ENCODE measurements around the gene UIMC1. TPM values are rescaled to one million over a fixed set of nuclear protein-coding genes. Genes with fewer than 3 reads are reported as not detected.

The UIMC1 gene
- total RNA-seq, 1 experiment from 2014 or later: 38.4 TPM

- H3K4me2 ChIP-seq (ENCODE audit: low read length): no peak overlapping the region
- peaks cover 4% of the 10 kb centered on the region; the same call in 1 of the 2 replicates for H4K20me1 ChIP-seq (ENCODE audit: insufficient read depth)
- H3K9me2 ChIP-seq (ENCODE audit: insufficient read depth): no peaks in the 10 kb centered on the region
- H3K4me1 ChIP-seq (ENCODE audit: control insufficient read depth in 1 of 2, insufficient read depth in 2 of 2, low read length in 2 of 2): no peaks in the 10 kb centered on the region
- no peak overlapping the region for H3K27ac ChIP-seq (ENCODE audit: low read depth, low read length)
- ATAC-seq (peak; percentile 78), DNase-seq (ENCODE audit: low read depth, low spot score) (peak; percentile 10)
- no peak overlapping the region for H3K4me3 ChIP-seq (replicated peaks in 1 of 2; ENCODE audit: low read depth in 1 of 2, low read length in 2 of 2)
- H3K9ac ChIP-seq (ENCODE audit: low read length): no peak overlapping the region
- H3K27me3 ChIP-seq (ENCODE audit: insufficient read depth, low read length): no peaks in the 10 kb centered on the region
- peaks cover 2 to 18% of the 10 kb centered on the region in 2 experiments; a peak in 3 of 4 replicates for H3K36me3 ChIP-seq (ENCODE audit: control insufficient read depth in 1 of 2, insufficient read depth in 2 of 2, low read length in 2 of 2)
- no TSS peak for BruUV-seq (replicated peaks)
- no peak overlapping the region for H2AFZ ChIP-seq (ENCODE audit: low read depth, low read length, poor library complexity, severe bottlenecking)
- no peaks in the 10 kb centered on the region for H3K9me3 ChIP-seq (ENCODE audit: control insufficient read depth in 1 of 2, insufficient read depth in 1 of 2, low read depth in 1 of 2, low read length in 2 of 2)
- peaks cover 13% of the 10 kb centered on the region for H3K79me2 ChIP-seq (ENCODE audit: insufficient read depth, low read length)
- ChIA-PET POLR2A (no interaction called here), CTCF (interaction anchor here (5.4 kb wide), 1 partner anchor 298 kb away, joined by 28 read pairs; no protein-coding TSS in a partner anchor), RAD21 (ENCODE audit: low non-redundant PET in 1 of 2, low total read pairs in 2 of 2, uncharacterized antibody in 2 of 2, unreplicated experiment in 2 of 2) (interaction anchor here in 1 of 2 experiments (0.7 kb wide), 1 partner anchor 298 kb away, joined by 4 read pairs; no protein-coding TSS in a partner anchor)
- TF ChIP-seq YY1 (IDR thresholded peaks at IDR 0.05; ENCODE audit: extremely low read depth, insufficient replicate concordance, low read depth, low read length) (no peak), CTCF (IDR thresholded peaks at IDR 0.05 in 2 of 3, conservative IDR thresholded peaks at IDR 0.05 in 1 of 3; ENCODE audit: borderline replicate concordance in 1 of 3, insufficient read depth in 1 of 3, low read depth in 2 of 3, low read length in 2 of 3) (peak; percentile 35 to 58 (median 53); a peak in 5 of 6 replicates), RAD21 (IDR thresholded peaks at IDR 0.05; ENCODE audit: low read depth) (peak; percentile 71), ELF1 (IDR thresholded peaks at IDR 0.05; ENCODE audit: borderline replicate concordance, low read depth) (no peak), ATF3 (IDR thresholded peaks at IDR 0.05) (no peak)
- intact Hi-C loops (cut with micrococcal nuclease): loop anchor here (2.0 kb wide), 3 partner anchors 146 to 298 kb away; no protein-coding TSS in a partner anchor
Measured at GRCh38 chr5:176959051-176959450, 47.5 kb downstream of the UIMC1 start.

GRCh38 chr5:176956756-176957155, 49.8 kb downstream of the UIMC1 start:
- Histone ChIP-seq H3K4me1 (ENCODE audit: control insufficient read depth in 1 of 2, insufficient read depth in 2 of 2, low read length in 2 of 2) (no peaks in the 10 kb centered on the region), H3K27me3 (ENCODE audit: insufficient read depth, low read length) (no peaks in the 10 kb centered on the region), H3K9me3 (ENCODE audit: control insufficient read depth in 1 of 2, insufficient read depth in 1 of 2, low read depth in 1 of 2, low read length in 2 of 2) (no peaks in the 10 kb centered on the region), H3K9me2 (ENCODE audit: insufficient read depth) (no peaks in the 10 kb centered on the region), H3K9ac (ENCODE audit: low read length) (no peak overlapping the region), H3K36me3 (ENCODE audit: control insufficient read depth in 1 of 2, insufficient read depth in 2 of 2, low read length in 2 of 2) (peaks cover 14 to 30% of the 10 kb centered on the region in 2 experiments; a peak in 3 of 4 replicates), H4K20me1 (ENCODE audit: insufficient read depth) (peaks cover 4% of the 10 kb centered on the region; the same call in 1 of the 2 replicates), H3K4me3 (replicated peaks in 1 of 2; ENCODE audit: low read depth in 1 of 2, low read length in 2 of 2) (no peak overlapping the region), H2AFZ (ENCODE audit: low read depth, low read length, poor library complexity, severe bottlenecking) (no peak overlapping the region), H3K4me2 (ENCODE audit: low read length) (no peak overlapping the region), H3K79me2 (ENCODE audit: insufficient read depth, low read length) (peaks cover 12% of the 10 kb centered on the region; the same call in 1 of the 2 replicates), H3K27ac (ENCODE audit: low read depth, low read length) (no peak overlapping the region)
- BruUV-seq (replicated peaks): no TSS peak
- ChIA-PET RAD21 (ENCODE audit: low non-redundant PET in 1 of 2, low total read pairs in 2 of 2, uncharacterized antibody in 2 of 2, unreplicated experiment in 2 of 2) (no interaction called here), CTCF (interaction anchor here (5.4 kb wide), 1 partner anchor 296 kb away, joined by 28 read pairs; no protein-coding TSS in a partner anchor), POLR2A (no interaction called here)
- intact Hi-C loops (cut with micrococcal nuclease): no loop called here
- no peak for ATAC-seq
- no peak for DNase-seq (ENCODE audit: low read depth, low spot score)
- TF ChIP-seq ZFX (IDR thresholded peaks at IDR 0.05) (no peak), YY1 (IDR thresholded peaks at IDR 0.05; ENCODE audit: extremely low read depth, insufficient replicate concordance, low read depth, low read length) (no peak)

Measured in HCT116 (cell line).